Activated CD8-positive, alpha-beta T cell treated with anti-CD3 and anti-CD28 coated beads, Interleukin-2, amount 10 ng/mL, durations not matched to agents 7 days and 5 days (primary cell): ENCODE results near the gene USP3. TPM values are rescaled to one million over a fixed set of nuclear protein-coding genes. Genes with fewer than 3 reads are reported as not detected.

Experiments used
- ATAC-seq: fragments of 150-1000 bp; cut with Tn5 transposase; one replicate; pipeline ENCODE4 v1.10.0; 2021; ENCODE audit warnings: moderate library complexity
- CTCF ChIA-PET: fragments of 350-600 bp; sonication (Branson Sonifier 250); formaldehyde crosslinking; loops from one replicate; lab custom pipeline; 2021; ENCODE audit warnings: antibody characterized with exemption; lab: Charles Lee
- POLR2A ChIA-PET: fragments of 350-600 bp; sonication (Branson Sonifier 250); formaldehyde crosslinking; loops from one replicate; lab custom pipeline; 2021; ENCODE audit warnings: antibody characterized with exemption; lab: Charles Lee
- DNase-seq: peaks from one replicate; pipeline ENCODE4 v3.0.0-alpha.2; 2020
- H3K27ac Mint-ChIP-seq: one replicate; pipeline ENCODE4 v1.8.0; 2021; ENCODE audit warnings: mild to moderate bottlenecking, mixed read lengths
- H3K27me3 Mint-ChIP-seq: one replicate; pipeline ENCODE4 v1.8.0; 2021; ENCODE audit warnings: low read depth, mixed read lengths
- H3K36me3 Mint-ChIP-seq: one replicate; pipeline ENCODE4 v1.8.0; 2021; ENCODE audit warnings: low read depth, mixed read lengths
- H3K4me1 Mint-ChIP-seq: one replicate; pipeline ENCODE4 v1.8.0; 2021; ENCODE audit warnings: low read depth, mixed read lengths
- H3K4me3 Mint-ChIP-seq: one replicate; pipeline ENCODE4 v1.8.0; 2021; ENCODE audit warnings: mild to moderate bottlenecking, mixed read lengths
- H3K9me3 Mint-ChIP-seq: one replicate; pipeline ENCODE4 v1.8.0; 2022; ENCODE audit warnings: mixed read lengths; ENCODE audit not compliant: insufficient read depth
- total RNA-seq, 2 experiments: library from RNA; stranded (reverse); gene quantifications; one replicate each; pipeline ENCODE4 v1.2.3, GENCODE V29; 2021

Gene USP3
- total RNA-seq, 2 experiments from 2014 or later, result 48.3 to 49.1 TPM

GRCh38 chr15:63465104-63465503, 39.3 kb upstream of the USP3 start:
- no peaks in the 10 kb centered on the region for H3K36me3 Mint-ChIP-seq
- CTCF ChIA-PET, result interaction anchor here (0.8 to 2.5 kb wide), 9 partner anchors 17 to 603 kb away, joined by 3 to 36 read pairs (median 4); no protein-coding TSS in a partner anchor
- no peak for ATAC-seq
- POLR2A ChIA-PET, result no interaction called here
- no peak overlapping the region for H3K27ac Mint-ChIP-seq
- no peak for DNase-seq
- H3K4me3 Mint-ChIP-seq, result no peak overlapping the region
- peaks cover 7% of the 10 kb centered on the region for H3K4me1 Mint-ChIP-seq
- no peaks in the 10 kb centered on the region for H3K9me3 Mint-ChIP-seq
- H3K27me3 Mint-ChIP-seq, result peaks cover 7% of the 10 kb centered on the region

GRCh38 chr15:63466378-63467192, 37.8 kb upstream of the USP3 start:
- ChIA-PET CTCF (interaction anchor here (0.6 to 2.8 kb wide), 58 partner anchors 9 to 627 kb away, joined by 3 to 38 read pairs (median 5); partner anchors contain the start of genes CIAO2A, FBXL22 and USP3), POLR2A (interaction anchor here (0.6 to 2.1 kb wide), 6 partner anchors 21 to 358 kb away, joined by 3 to 17 read pairs (median 3); partner anchors contain the start of gene USP3)
- Mint-ChIP-seq H3K4me1 (peaks cover 9% of the 10 kb centered on the region), H3K4me3 (no peak overlapping the region), H3K27me3 (peaks cover 5% of the 10 kb centered on the region), H3K9me3 (no peaks in the 10 kb centered on the region), H3K27ac (no peak overlapping the region), H3K36me3 (no peaks in the 10 kb centered on the region)
- DNase-seq, result peak; percentile 77
- peak; percentile 93 for ATAC-seq

GRCh38 chr15:63469190-63469589, 35.2 kb upstream of the USP3 start:
- DNase-seq (no peak), ATAC-seq (no peak)
- ChIA-PET POLR2A (interaction anchor here (0.7 kb wide), 1 partner anchor 36 kb away, joined by 3 read pairs; no protein-coding TSS in a partner anchor), CTCF (interaction anchor here (0.8 to 2.7 kb wide), 6 partner anchors 14 to 600 kb away, joined by 3 to 7 read pairs (median 4); partner anchors contain the start of gene USP3)
- peaks cover 2% of the 10 kb centered on the region for H3K27me3 Mint-ChIP-seq
- H3K36me3 Mint-ChIP-seq, result no peaks in the 10 kb centered on the region
- H3K27ac Mint-ChIP-seq, result no peak overlapping the region
- H3K4me3 Mint-ChIP-seq, result no peak overlapping the region
- no peaks in the 10 kb centered on the region for H3K9me3 Mint-ChIP-seq
- H3K4me1 Mint-ChIP-seq, result peaks cover 26% of the 10 kb centered on the region

- ChIA-PET CTCF (interaction anchor here (0.7 to 2.7 kb wide), 3 partner anchors 13 to 59 kb away, joined by 3 to 7 read pairs (median 5); no protein-coding TSS in a partner anchor), POLR2A (no interaction called here)
Observed at GRCh38 chr15:63469984-63470383, 34.4 kb upstream of the USP3 start.

GRCh38 chr15:63473007-63473748, 31.2 kb upstream of the USP3 start:
- H3K36me3 Mint-ChIP-seq, result no peaks in the 10 kb centered on the region
- H3K27me3 Mint-ChIP-seq, result peaks cover 2% of the 10 kb centered on the region
- peaks cover 25% of the 10 kb centered on the region for H3K4me1 Mint-ChIP-seq
- no peak overlapping the region for H3K27ac Mint-ChIP-seq
- no peak for DNase-seq
- POLR2A ChIA-PET, result interaction anchor here (6.5 kb wide), 1 partner anchor 31 kb away, joined by 36 read pairs; the partner anchor contains the start of gene USP3
- H3K9me3 Mint-ChIP-seq, result no peaks in the 10 kb centered on the region
- CTCF ChIA-PET, result interaction anchor here (0.6 to 3.4 kb wide), 7 partner anchors 10 to 417 kb away, joined by 3 to 10 read pairs (median 4); no protein-coding TSS in a partner anchor
- H3K4me3 Mint-ChIP-seq, result no peak overlapping the region
- peak; percentile 40 for ATAC-seq

More at GRCh38 chr15:63469984-63470383, 34.4 kb upstream of the USP3 start:
- Mint-ChIP-seq H3K27ac (no peak overlapping the region), H3K4me3 (no peak overlapping the region), H3K36me3 (no peaks in the 10 kb centered on the region), H3K9me3 (no peaks in the 10 kb centered on the region), H3K4me1 (peaks cover 32% of the 10 kb centered on the region), H3K27me3 (peaks cover 2% of the 10 kb centered on the region)
- DNase-seq (no peak), ATAC-seq (no peak)

- peaks cover 27% of the 10 kb centered on the region for H3K4me1 Mint-ChIP-seq
- no peak overlapping the region for H3K4me3 Mint-ChIP-seq
- H3K27me3 Mint-ChIP-seq, result no peaks in the 10 kb centered on the region
- no peak overlapping the region for H3K27ac Mint-ChIP-seq
- H3K36me3 Mint-ChIP-seq, result no peaks in the 10 kb centered on the region
- ATAC-seq (peak; percentile 7), DNase-seq (no peak)
- CTCF ChIA-PET, result interaction anchor here (1.0 to 3.4 kb wide), 5 partner anchors 10 to 37 kb away, joined by 3 to 19 read pairs (median 7); partner anchors contain the start of gene USP3
- no peaks in the 10 kb centered on the region for H3K9me3 Mint-ChIP-seq
- POLR2A ChIA-PET, result interaction anchor here (0.6 to 6.5 kb wide), 2 partner anchors 30 to 37 kb away, joined by 3 to 36 read pairs; partner anchors contain the start of gene USP3
Observed at GRCh38 chr15:63473749-63473998, 30.7 kb upstream of the USP3 start.

GRCh38 chr15:63473999-63474809, 30.2 kb upstream of the USP3 start:
- ChIA-PET POLR2A (interaction anchor here (0.6 to 6.5 kb wide), 2 partner anchors 30 to 36 kb away, joined by 3 to 36 read pairs; partner anchors contain the start of gene USP3), CTCF (interaction anchor here (0.8 to 4.3 kb wide), 7 partner anchors 9 to 135 kb away, joined by 3 to 19 read pairs (median 7); partner anchors contain the start of gene USP3)
- Mint-ChIP-seq H3K27ac (peak overlapping the region; percentile 54), H3K4me3 (no peak overlapping the region), H3K36me3 (no peaks in the 10 kb centered on the region), H3K9me3 (no peaks in the 10 kb centered on the region), H3K27me3 (no peaks in the 10 kb centered on the region), H3K4me1 (peaks cover 32% of the 10 kb centered on the region)
- DNase-seq, result no peak
- peak; percentile 47 for ATAC-seq

- H3K4me1 Mint-ChIP-seq, result peaks cover 38% of the 10 kb centered on the region
- no peak for DNase-seq
Observed at GRCh38 chr15:63474810-63475316, 29.5 kb upstream of the USP3 start.

GRCh38 chr15:63475707-63476106, 28.7 kb upstream of the USP3 start:
- Mint-ChIP-seq H3K9me3 (no peaks in the 10 kb centered on the region), H3K36me3 (no peaks in the 10 kb centered on the region), H3K4me1 (peaks cover 47% of the 10 kb centered on the region), H3K27ac (no peak overlapping the region), H3K27me3 (no peaks in the 10 kb centered on the region), H3K4me3 (no peak overlapping the region)
- no peak for ATAC-seq
- no peak for DNase-seq
- ChIA-PET CTCF (interaction anchor here (1.6 to 4.3 kb wide), 4 partner anchors 8 to 29 kb away, joined by 7 to 19 read pairs (median 15); partner anchors contain the start of gene USP3), POLR2A (interaction anchor here (6.5 kb wide), 1 partner anchor 28 kb away, joined by 36 read pairs; the partner anchor contains the start of gene USP3)

More at GRCh38 chr15:63474810-63475316, 29.5 kb upstream of the USP3 start:
- no peak overlapping the region for H3K27ac Mint-ChIP-seq
- no peak for ATAC-seq
- CTCF ChIA-PET, result interaction anchor here (0.8 to 4.3 kb wide), 5 partner anchors 8 to 135 kb away, joined by 3 to 19 read pairs (median 13); partner anchors contain the start of gene USP3
- no peaks in the 10 kb centered on the region for H3K27me3 Mint-ChIP-seq
- no peaks in the 10 kb centered on the region for H3K9me3 Mint-ChIP-seq
- no peak overlapping the region for H3K4me3 Mint-ChIP-seq
- no peaks in the 10 kb centered on the region for H3K36me3 Mint-ChIP-seq
- POLR2A ChIA-PET, result interaction anchor here (6.5 kb wide), 1 partner anchor 29 kb away, joined by 36 read pairs; the partner anchor contains the start of gene USP3

GRCh38 chr15:63476229-63476632, 28.2 kb upstream of the USP3 start:
- ATAC-seq (no peak), DNase-seq (no peak)
- peaks cover 52% of the 10 kb centered on the region for H3K4me1 Mint-ChIP-seq
- H3K36me3 Mint-ChIP-seq, result no peaks in the 10 kb centered on the region
- H3K27ac Mint-ChIP-seq, result no peak overlapping the region
- POLR2A ChIA-PET, result interaction anchor here (6.5 kb wide), 1 partner anchor 28 kb away, joined by 36 read pairs; the partner anchor contains the start of gene USP3
- CTCF ChIA-PET, result interaction anchor here (0.9 to 4.3 kb wide), 5 partner anchors 8 to 32 kb away, joined by 4 to 19 read pairs (median 13); partner anchors contain the start of gene USP3
- no peak overlapping the region for H3K4me3 Mint-ChIP-seq
- H3K9me3 Mint-ChIP-seq, result no peaks in the 10 kb centered on the region
- H3K27me3 Mint-ChIP-seq, result no peaks in the 10 kb centered on the region
